Inflammatory macrophage treated with lipopolysaccharide for 4 hours (primary cell): ENCODE results near the gene TSEN54.

Source experiments
- DNase-seq: peaks from one replicate; pipeline ENCODE4 v3.0.0-alpha.2; 2020

TSEN54 gene

DNA sequence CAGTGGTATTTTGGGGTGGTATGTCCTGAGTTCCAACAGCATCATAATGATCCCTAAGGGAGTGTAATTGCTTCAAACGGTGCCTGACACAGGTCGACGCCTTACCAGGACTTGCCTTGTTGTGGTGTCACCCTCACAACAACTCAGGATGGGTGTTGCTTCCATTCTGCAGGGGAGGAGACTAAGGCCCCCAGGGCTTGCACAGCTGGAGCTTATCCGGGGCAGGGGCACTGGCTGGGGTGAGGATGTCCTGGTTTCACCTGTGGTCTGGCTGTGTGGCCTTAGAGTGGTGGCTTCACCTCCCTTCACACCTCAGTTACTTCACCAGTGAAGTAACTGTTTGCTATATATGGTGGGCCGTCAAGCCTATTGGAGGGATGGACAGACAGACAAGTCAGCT lies 32.5 kb downstream of the TSEN54 start:
- DNase-seq, result no peak

DNA sequence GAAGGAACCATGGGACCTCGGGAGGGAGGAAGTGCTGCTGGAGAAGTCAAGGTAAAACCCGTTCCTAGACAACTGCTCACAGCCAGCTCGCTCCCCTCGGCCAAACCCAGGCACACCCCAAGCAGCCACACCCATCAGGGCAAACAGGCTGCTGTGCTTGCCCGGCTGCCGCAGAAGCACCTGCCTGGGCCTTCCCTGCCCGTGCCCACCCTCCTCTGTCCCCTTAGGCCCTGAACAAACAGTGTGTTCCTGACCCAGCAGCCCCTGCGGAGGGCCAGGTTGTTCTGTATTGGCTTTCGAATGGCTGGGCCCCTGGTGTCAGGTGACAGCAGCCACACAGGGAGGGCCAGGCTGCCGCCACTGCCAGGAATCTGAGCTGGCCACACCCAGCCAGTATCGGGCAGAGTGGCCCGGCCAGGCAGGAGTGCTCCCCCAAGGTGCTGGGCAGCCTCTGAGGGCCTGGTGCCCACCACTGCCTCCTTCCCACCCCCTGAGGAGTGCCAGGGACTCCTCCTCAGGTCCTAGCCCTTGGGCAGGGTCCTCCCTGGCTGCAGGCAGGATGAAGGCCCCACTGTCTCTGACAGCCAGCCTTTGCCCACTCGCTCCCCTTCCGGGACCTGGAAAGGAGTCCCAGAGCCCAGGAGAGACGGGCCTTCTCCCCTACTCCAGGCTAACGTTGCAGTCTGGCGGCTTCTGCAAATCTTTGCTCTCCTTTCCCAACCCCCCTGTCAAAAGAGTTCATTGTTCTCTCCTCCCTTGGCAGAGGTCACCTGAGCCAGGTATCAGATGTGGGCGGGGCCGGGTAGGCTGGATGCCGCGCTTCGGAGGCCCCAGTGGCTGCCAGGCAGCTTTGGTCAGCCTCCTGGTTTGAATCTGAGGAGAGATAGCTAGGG lies 33.2 kb downstream of the TSEN54 start:
- DNase-seq, result no peak

DNA sequence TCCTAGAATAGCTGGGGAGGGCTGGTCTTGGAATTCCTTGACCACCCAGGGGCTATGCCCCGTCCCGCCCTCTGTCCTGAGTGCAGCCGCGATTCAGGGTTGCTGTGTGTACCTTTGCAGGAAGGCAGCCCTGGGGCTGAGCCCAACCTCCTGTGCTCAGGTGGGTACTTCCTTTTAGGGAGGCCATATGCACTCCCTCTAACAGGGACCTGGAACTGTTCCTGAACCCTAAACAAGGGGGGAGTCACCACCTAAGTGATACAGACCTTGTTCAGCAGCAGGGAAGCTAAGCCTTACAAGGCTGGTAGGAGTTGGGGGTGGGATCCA lies 33.8 kb downstream of the TSEN54 start:
- DNase-seq, result no peak

DNA sequence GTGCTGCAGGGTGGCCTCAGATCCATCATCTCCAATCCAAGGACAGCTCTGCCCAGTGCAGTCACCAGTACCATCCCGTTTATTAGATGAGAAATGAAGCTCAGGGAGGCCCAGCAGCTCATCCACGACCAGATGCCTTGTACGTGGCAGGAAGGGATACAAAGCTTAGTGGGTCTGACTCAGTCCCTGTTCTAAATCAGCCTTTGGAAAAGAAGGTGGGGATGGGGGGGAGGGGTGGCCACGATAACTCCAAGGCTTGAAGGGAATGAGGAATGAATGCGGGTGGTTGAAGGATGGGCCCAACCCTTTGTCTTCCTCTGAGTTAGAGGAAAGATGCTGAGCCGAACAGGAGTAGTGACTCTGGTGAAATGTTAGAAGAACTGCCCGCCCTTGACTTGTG lies 34.9 kb downstream of the TSEN54 start:
- DNase-seq, result no peak

DNA sequence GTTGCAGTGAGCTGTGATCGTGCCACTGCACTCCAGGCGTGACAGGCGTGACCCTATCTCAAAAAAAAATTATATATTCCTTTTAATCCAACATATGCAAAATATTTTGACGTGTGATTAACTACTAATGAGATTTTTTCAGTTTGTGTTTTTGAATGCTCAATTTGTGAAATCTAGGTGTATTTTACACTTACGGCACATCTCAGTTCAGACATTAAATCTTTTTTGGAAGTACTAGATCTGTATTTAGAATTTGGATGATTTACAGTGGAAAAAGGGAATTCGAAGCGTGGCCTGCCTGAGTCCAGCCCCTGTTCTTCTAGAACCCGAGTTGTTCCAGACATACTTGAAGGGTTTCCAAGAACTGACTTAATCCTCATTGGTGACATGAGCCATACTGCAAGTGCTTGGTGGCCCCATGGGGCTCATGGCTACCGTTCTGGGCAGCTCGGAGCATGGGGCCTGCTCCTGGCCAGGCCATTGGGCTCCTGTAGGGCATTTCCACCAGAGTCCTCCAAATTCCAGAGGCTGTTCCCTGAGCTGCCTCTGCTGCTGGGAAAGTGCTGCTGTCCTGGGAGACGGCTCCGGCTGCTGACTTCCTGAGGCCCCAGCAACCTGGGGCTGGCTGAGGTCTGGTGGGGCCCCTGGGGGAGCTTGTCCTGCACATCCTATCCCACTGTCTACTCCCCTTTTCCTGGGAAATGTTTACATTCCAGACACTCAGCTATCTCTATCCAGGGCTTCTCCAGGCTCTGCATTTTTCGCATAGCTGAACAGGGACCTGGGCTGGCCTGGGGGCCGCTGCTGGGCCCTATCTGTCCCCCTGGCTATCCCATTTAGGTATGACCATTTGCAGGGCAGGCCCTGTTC lies 36.3 kb downstream of the TSEN54 start:
- no peak for DNase-seq

DNA sequence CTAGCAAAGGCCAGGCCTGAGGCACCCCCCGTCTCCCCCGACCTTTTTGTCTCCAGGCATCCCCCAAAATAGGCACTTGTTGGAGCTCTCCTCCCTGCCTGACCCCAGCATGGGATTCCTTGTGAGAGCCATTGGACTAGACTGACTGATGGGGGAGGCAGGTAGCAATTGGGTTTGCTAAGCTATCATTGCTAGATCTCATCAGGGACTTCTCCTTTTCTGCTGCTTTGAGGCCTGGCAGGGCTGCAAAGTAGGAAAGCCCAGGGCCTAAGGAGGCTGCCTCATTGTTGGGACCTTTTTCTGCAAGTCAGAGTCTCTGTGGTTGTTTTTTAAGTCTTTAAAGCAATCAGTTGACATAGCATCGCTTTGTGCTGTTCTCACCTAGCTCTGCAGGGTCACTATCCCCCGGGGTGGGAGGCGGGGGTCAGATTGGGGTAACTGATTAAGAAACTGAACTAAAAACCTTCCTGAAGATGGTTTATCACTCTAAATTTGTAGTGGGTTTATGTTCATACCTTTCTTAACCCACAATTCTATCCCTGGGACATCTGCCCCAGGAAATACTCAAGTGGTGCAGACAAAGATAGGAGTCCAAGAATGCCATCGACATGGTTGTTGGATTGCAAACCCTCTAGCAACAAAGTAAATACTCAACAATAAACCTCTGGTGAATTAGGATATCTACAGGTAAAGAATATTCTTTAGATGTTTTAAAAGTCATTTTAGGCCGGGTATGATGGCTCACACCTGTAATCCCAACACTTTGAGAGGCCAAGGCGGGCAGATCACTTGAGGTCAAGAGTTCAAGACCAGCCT lies 37.2 kb downstream of the TSEN54 start:
- no peak for DNase-seq

DNA sequence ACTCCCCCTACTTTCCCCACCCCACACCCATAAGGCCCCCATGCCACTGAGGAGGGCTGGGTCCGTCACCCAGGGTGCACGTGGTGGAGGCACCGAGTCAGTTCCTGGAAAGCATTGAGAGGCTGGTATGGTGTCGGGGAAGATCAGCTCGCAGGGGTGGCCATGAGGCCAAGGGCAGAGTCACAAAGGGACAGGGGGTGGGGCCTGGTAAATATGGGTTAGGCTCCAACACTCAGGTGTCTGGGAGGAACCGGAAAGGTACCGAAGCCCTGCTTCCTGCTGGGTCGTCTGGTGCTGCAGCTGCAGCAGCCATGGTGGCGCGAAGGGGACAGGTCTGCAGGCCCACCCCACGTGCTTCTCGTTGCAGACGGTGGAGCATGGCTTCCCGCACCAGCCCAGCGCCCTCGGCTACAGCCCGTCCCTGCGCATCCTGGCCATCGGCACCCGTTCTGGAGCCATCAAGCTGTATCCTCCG lies 39.4 kb downstream of the TSEN54 start:
- no peak for DNase-seq

DNA sequence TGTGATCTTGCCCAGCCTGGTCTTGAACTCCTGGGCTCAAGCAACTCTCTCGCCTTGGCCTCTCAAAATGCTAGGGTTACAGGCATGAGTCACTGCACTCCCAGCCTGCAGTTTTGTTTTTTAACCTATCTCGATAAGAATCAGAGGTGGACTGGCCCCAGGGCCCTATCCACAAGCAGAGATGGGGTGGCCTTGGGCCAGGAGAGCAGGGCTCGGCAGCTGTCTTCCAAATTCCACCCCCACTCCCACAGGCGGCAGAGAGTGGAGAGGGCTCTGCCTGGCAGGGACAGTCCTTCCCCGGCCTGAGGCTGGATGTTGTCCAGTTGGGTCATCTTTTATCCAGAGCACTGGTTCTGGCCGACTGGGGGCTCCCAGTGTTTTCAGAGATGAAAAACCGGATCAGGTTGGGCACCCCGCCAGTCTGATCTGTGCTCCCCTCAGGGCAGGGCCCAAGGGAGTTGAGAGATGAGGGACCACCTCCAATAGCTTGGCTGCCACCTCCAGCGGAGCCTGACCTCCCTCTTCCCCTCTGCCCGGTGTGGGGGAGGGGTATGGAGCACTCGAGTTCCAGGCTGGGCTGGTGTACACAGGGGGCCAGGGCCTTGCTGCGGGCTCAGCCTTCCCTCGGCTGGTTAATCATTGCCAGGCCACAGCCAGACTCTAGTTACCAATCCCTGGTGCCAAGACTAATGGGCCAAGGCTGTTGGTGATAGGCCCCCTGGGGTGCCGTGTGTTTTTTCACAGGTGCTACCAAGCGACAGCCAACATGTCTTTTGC lies 40.9 kb downstream of the TSEN54 start:
- no peak for DNase-seq

DNA sequence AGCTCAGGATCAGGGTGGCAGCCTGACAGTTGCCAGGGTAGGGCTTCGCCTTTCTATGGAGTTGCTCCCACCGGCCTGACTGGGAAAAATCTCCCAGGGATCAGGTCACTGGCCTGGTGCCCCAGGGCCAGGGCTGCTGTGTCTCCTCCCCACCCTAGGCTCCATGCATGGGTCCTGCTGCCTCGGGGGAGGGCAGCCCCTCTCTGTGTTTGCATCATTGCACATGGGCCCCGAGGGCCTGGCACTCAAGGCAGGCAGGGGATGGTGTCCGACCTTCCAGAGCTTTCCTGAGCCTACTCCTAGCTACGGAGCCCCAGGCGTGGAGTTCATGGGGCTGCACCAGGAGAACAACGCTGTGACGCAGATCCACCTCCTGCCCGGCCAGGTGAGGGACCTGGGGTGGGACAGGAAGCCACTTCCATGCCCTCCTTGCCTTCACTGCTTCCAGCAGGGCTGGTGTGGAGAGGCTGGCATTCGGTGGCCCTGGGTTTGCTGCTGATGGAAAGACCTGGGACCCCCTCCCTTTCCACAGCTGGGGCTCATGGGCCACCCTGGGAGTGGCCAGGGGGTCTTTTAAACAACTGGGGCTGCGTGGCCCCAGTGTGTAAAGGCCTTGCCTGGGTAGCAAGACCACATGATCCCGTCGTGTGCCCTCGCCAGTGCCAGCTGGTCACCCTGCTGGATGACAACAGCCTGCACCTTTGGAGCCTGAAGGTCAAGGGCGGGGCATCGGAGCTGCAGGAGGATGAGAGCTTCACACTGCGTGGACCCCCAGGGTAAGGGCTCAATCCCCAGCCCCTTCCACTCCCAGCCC lies 41.7 kb downstream of the TSEN54 start:
- DNase-seq, result no peak

DNA sequence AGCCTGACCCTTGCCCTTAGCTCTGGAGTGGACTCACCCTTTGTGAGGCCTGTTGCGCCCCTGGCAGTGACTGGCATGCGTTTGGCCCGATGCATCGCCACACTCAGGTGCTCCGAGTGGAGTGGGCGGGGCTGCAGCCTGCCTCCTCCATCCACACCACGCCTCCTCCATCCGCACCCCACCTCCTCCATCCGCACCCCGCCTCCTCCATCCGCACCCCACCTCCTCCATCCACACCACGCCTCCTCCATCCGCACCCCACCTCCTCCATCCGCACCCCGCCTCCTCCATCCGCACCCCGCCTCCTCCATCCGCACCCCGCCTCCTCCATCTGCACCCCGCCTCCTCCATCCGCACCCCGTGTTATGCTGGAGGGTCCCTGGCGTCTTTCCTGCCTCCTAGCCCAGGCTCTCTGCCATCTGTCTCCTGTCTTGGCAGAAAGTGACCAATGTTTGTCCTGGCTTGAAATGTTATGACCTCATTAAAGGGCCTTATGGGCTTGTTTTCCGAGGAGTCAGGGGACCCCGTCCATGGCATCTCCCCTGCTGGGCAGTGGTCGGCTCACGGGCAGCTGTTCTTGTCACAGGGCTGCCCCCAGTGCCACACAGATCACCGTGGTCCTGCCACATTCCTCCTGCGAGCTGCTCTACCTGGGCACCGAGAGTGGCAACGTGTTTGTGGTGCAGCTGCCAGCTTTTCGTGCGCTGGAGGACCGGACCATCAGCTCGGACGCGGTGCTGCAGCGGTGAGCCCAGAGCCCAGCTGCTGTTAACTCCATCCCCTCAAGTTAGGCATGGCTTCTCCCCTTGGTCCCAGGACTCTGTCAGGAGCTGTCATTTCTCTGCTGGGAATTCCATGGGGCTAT lies 42.6 kb downstream of the TSEN54 start:
- no peak for DNase-seq

DNA sequence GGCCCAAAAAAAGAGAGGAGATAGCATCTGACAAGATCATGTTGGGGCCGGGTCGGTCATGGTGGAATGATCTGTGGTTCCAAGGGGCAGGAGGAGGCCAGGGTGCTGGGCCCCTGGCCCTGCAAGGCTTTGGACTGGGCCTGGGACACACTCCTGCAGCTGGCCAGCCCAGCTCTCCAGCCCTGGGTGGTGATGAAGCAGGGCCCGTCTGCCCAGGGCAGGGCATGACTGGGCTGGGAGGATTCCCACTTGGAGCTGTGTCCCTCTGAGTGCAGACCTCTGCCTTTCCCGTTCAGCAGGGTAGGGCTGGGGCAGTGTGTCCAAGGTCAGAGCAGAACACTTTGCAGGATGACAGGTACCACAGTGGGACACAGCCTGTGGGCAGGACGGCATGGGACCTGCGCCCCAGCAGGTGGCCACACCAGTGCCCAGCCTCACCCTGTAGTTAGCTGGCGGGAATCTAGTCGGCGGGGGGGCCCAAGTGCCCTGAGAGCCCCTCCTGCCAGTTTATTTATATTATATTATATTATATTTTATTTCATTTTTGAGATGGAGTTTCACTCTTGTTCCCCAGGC lies 43.7 kb downstream of the TSEN54 start:
- DNase-seq, result no peak

DNA sequence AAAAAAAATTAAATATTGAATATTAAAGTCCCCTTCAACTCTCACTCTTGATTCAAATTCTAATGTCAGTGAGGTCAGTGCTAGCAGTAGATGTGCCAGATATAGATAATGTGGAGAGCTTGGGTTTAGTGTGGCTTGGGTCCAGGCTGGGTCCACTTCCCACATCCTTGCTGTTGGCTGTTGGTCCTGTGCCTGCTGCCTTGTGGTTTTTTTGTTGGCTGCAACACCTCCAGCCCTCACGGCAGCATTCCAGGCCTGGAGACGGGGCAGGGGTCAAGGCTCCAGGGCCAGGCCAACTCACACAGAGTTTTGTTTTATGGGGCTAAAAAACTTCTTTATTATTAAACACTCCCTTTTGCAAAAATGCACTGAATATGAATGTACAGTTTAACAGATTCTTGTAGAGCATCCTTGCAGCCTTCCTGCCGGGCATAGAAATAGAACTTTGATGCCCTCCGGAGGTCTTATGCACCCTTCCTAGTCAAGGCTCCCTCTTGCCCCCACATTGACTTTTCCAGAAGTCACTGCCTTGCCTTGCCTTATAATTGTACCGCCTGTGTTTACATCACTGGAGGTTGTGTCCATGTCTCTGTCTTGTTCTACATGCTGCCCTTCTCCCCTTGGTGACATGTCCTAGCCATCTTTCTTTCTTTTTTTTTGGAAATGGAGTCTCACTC lies 45.7 kb downstream of the TSEN54 start:
- DNase-seq, result no peak

DNA sequence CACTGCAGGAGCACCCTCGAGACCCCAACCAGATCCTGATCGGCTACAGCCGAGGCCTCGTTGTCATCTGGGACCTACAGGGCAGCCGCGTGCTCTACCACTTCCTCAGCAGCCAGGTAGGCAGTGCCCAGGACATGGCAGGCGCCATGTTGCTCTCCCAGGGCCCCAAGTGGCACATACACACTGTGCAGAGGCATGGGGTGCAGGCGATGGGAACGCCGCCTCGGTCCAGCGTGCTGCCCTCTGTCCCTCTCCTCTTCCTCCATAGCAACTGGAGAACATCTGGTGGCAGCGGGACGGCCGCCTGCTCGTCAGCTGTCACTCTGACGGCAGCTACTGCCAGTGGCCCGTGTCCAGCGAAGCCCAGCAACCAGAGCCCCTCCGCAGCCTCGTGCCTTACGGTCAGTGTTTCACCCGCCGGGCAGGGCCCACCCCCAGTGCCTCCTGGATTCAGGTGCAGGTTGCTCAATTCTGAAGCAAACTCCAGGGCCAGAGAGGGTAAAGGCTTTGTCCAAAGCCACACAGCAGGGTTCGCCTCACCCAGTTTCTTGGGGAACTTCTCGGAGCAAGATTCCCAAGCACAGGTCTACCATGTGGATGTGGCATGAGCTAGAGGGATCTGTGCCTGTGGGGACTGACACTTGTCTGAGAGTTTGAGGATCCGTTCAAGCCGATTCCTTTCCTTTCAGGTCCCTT lies 46.9 kb downstream of the TSEN54 start:
- no peak for DNase-seq

DNA sequence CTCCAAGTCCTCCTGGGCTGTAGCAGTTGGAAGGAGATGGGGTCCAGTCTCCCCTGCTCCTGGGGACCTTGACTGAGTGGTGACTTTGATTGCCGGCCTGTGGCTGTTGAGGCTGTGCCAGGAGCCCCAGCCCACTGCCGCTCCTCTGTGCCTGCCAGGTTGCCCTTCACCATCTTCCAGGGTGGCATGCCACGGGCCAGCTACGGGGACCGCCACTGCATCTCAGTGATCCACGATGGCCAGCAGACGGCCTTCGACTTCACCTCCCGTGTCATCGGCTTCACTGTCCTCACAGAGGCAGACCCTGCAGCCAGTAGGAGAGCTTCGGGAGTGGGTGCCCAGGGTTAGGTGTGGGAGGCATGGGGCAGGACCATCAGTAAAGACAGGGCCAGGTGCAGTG lies 47.9 kb downstream of the TSEN54 start:
- DNase-seq, result no peak

DNA sequence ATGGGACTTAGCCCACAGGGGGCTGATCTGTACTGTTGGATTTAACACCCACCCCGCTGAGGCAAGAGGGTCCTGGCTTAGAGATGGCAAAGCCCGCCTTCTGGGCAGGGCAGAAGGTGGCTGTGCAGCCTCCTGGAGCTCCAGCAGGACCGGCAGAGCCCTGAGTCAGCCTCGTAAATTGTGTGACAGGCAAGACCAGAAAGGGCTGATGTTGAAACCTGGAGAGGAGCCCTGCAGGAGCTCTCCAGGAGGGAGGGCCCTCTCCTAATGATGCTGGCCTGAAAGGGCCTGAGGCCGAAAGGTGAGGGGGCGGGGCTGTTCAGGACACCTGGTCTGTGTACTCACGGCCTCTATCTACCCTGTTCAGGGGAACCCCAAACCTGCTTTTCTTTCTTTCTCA lies 48.7 kb downstream of the TSEN54 start:
- DNase-seq, result no peak

DNA sequence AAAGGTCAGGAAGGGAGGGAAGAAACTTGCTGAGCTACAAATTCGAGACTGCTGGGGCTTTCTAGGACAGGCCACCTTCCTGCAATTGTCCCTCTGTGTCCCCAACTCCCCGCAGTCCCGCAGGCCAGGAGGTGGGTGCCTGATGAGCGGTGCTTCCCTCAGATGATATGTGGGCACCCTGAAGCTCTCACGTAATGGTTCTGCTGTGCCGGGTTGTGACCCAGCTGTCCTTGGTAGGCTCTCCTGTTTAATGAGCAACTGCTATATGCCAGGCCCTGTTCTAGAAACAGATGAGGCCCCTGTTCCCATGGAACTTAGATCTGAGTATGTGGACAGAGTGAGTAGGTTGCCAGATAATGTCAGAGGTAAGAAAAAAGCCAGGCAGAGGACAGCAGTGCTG lies 49.3 kb downstream of the TSEN54 start:
- no peak for DNase-seq

DNA sequence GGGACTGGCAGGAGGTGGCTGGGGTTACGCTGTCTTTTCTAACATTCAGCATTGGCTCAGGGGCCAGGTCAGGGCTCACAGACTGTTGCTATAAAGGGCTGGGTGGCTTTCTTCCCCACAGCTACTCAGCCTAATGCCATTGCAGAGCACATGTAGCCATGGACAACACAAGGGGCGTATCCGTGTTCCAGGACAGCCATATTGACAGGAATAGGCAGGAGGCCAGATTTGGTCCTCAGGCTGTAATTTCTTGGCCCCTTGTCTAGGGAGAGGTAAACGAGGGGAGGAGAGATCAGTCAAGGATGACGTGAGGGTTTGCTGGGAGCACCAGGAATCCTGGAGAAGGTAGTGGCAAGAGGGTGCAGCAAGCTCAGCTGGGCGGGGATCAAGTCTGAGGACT lies 50.1 kb downstream of the TSEN54 start:
- DNase-seq, result no peak

DNA sequence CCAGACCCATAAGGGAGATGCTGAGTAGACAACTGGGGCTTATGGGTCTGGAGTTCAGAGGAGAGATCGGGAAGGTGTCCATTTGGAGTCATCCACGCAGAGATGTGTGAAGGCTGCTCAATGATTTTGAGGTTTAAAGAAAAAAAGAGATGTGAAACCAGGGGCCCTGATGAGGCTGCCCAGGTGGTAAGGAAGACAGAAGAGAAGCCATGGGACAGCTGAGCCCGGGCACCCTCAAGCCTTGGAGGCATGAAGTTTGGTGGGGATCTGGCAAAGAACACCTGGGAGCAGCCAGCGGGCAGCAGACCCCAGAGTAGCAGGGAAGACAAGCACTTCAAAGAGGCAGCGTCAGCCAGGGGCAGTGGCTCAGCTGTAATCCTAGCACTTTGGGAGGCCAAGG lies 50.5 kb downstream of the TSEN54 start:
- no peak for DNase-seq
